ENCODE results near the gene STRADB. TPM values are rescaled to one million over a fixed set of nuclear protein-coding genes. Genes with fewer than 3 reads are reported as not detected.

Gene STRADB, protein sequence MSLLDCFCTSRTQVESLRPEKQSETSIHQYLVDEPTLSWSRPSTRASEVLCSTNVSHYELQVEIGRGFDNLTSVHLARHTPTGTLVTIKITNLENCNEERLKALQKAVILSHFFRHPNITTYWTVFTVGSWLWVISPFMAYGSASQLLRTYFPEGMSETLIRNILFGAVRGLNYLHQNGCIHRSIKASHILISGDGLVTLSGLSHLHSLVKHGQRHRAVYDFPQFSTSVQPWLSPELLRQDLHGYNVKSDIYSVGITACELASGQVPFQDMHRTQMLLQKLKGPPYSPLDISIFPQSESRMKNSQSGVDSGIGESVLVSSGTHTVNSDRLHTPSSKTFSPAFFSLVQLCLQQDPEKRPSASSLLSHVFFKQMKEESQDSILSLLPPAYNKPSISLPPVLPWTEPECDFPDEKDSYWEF
- 17.8 and 23.3 TPM in 2 replicates for total RNA-seq

DNA sequence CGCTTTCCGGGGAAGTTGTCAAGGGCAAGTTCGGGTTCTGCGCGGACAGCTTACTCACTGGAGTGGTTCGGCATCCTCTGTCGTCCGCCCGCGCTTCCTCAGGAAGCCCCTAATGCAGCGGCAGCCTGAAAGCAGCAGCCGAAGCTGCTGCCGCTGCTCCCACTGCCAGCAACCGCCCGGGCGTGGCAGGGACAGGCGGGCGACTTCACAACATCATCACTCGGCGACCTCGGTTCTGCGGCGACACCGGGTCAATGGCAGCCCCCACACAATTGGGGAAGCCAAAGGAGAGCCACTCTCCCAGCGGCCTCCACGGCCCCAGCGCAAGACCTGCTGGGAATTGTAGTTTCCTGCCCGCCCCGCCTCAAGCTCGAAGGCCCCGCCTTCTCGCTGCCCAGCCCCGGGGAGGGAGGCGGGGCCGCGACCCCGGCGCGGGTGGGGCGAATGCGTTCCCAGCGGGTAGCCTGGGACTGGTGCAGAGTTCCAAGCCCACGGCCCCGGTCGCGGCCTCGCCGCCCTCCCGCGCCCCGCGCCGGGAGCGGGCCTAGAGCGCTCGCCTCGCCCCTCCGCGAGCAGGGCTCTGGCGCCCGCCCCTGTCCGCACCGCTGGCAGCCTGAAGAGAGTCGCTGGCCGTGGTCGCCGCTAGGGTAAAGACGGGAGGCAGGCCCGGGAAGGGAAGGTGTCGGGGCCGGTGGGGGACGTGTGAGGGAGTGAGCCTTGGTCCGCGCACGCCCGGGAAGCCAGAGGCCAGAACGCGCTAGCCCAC is at the start of gene STRADB, which contains the start of gene TRAK2:
STRADB (plus strand) TSS at position 449 of the 766 bp plus-strand sequence. CDS start 3,101 bp downstream, outside the sequence.
TRAK2 (minus strand) TSS at position 167 of the 766 bp plus-strand sequence. CDS start 30,951 bp downstream, outside the sequence.
- TF ChIP-seq, protein P1, sequence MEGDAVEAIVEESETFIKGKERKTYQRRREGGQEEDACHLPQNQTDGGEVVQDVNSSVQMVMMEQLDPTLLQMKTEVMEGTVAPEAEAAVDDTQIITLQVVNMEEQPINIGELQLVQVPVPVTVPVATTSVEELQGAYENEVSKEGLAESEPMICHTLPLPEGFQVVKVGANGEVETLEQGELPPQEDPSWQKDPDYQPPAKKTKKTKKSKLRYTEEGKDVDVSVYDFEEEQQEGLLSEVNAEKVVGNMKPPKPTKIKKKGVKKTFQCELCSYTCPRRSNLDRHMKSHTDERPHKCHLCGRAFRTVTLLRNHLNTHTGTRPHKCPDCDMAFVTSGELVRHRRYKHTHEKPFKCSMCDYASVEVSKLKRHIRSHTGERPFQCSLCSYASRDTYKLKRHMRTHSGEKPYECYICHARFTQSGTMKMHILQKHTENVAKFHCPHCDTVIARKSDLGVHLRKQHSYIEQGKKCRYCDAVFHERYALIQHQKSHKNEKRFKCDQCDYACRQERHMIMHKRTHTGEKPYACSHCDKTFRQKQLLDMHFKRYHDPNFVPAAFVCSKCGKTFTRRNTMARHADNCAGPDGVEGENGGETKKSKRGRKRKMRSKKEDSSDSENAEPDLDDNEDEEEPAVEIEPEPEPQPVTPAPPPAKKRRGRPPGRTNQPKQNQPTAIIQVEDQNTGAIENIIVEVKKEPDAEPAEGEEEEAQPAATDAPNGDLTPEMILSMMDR (IDR thresholded peaks at IDR 0.05): no peak
- DNase-seq (peak; percentile 89), ATAC-seq (ENCODE audit: low read depth) (peak; percentile 93)
- intact Hi-C loops (cut with micrococcal nuclease): loop anchor here (1.0 to 5.0 kb wide), 19 partner anchors 39 to 1787 kb away; partner anchors contain the start of genes BMPR2, BZW1, C2orf69 and CLK1
- Mint-ChIP-seq H3K4me3 (peak within 1 kb of the TSS; percentile 97), H3K4me1 (peaks cover 51% of the 10 kb centered on the region), H3K9me3 (no peaks in the 10 kb centered on the region), H3K27ac (peak within 1 kb of the TSS; percentile 95), H3K36me3 (ENCODE audit: low read depth) (peaks cover 15% of the 10 kb centered on the region), H3K27me3 (no peaks in the 10 kb centered on the region)
- ChIA-PET POLR2A (interaction anchor here (0.5 to 2.7 kb wide), 27 partner anchors 8 to 926 kb away, joined by 3 to 17 read pairs (median 4); partner anchors contain the start of genes ALS2, BZW1, CASP8 and CFLAR), CTCF (interaction anchor here (0.7 to 1.5 kb wide), 7 partner anchors 11 to 219 kb away, joined by 3 to 6 read pairs (median 3); partner anchors contain the start of gene TMEM237)

DNA sequence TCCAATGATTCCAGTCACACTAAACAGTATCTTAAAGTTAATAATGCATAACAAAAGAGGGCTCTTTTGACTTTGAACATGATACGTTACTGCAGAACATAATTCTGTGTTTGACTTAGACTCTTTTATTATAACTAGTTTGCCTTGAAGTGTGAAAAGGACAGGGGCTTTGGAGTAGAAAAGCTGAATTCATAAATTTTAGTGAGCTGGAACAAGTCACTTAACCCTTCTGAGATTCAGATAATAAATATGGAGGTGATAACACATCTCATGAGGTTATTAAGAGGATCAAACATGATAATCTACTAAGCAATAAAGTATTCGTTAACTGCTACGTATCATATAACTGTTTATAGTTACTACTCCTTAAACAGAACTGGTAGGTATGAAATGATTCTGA is 49.7 kb upstream of the STRADB start:
- ChIA-PET POLR2A (interaction anchor here (0.5 kb wide), 1 partner anchor 353 kb away, joined by 3 read pairs; no protein-coding TSS in a partner anchor), CTCF (no interaction called here)
- Mint-ChIP-seq H3K4me3 (no peak overlapping the region), H3K27me3 (no peaks in the 10 kb centered on the region), H3K36me3 (ENCODE audit: low read depth) (peaks cover 52% of the 10 kb centered on the region), H3K4me1 (peaks cover 11% of the 10 kb centered on the region), H3K9me3 (no peaks in the 10 kb centered on the region), H3K27ac (no peak overlapping the region)
- intact Hi-C loops (cut with micrococcal nuclease): no loop called here
- ATAC-seq (ENCODE audit: low read depth) (no peak), DNase-seq (no peak)
- TF ChIP-seq, protein P1 (IDR thresholded peaks at IDR 0.05): no peak

DNA sequence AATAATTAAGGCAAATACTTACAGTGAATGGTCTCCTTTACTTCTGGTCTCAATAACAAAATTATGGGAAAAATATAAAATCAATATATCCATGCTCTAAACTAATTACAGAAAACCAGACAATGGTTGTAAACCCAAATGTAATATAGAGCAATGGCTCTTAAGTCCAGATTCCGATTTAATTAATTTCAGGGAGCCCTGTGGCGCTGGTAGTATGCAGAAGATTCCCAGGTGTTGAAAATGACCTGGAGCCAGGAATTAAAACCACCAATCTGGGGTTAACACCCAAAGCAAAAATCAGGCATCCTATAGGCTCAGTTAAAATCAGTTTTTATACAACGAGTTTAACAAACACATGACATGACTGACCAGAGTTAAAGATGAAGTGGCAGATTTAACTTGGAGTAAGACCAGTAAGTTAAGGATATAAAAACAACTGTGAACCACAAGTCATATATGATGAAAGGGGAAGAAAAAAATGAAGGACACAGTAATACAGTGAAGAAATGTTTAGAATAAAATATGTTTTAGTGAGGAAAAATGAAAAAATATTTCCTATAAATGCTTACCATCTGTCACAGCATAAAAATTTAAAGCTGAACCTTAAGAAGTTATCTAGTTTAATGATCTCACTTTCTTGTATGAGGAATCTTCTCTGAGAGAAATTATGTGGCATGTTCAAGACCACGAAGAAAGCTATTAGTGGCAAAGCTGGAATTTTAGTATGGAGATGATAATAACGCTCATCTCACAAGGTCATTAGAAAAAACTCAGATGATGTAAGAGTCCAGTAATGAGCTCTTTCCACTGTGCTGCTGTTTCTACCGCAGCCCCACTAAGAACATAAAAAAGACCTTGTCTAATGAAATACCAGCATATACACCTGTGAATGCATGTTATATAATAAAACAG is 48.6 kb upstream of the STRADB start:
- Mint-ChIP-seq H3K27me3 (no peaks in the 10 kb centered on the region), H3K27ac (no peak overlapping the region), H3K9me3 (no peaks in the 10 kb centered on the region), H3K4me1 (peaks cover 12% of the 10 kb centered on the region), H3K4me3 (no peak overlapping the region), H3K36me3 (ENCODE audit: low read depth) (peaks cover 50% of the 10 kb centered on the region)
- ChIA-PET CTCF (no interaction called here), POLR2A (no interaction called here)
- intact Hi-C loops (cut with micrococcal nuclease): no loop called here
- TF ChIP-seq, protein P1 (IDR thresholded peaks at IDR 0.05): no peak
- ATAC-seq (ENCODE audit: low read depth) (no peak), DNase-seq (no peak)

DNA sequence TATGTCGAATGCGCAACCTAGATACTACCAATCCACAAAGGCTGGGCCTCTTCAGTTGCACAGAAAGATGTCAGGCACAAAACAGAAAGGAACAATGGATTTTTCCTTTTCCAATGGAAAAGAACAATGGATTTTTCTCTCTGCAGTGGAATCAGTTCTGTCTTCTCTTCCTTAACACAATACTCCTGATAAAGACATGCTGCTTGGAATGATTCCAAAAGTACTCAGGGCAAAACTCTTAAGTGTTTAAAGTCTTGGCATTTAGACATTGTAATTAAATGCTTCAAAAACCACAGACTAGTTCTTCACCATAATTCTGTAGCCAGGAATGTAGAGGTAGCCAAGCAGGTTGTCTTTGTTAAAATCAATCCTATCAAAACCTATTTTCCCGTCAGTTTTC is 47.7 kb upstream of the STRADB start:
- TF ChIP-seq, protein P1 (IDR thresholded peaks at IDR 0.05): no peak
- ATAC-seq (ENCODE audit: low read depth) (no peak), DNase-seq (no peak)
- H3K36me3 Mint-ChIP-seq (ENCODE audit: low read depth): peaks cover 46% of the 10 kb centered on the region
- H3K27me3 Mint-ChIP-seq: no peaks in the 10 kb centered on the region
- ChIA-PET CTCF (no interaction called here), POLR2A (no interaction called here)
- intact Hi-C loops (cut with micrococcal nuclease): no loop called here
- peaks cover 14% of the 10 kb centered on the region for H3K4me1 Mint-ChIP-seq
- H3K4me3 Mint-ChIP-seq: no peak overlapping the region
- H3K27ac Mint-ChIP-seq: no peak overlapping the region
- no peaks in the 10 kb centered on the region for H3K9me3 Mint-ChIP-seq

Data from activated B cell treated with CpG ODN at 0.5 μM for 24 hours (primary cell).